Measurements from ENCODE around the gene RASA3.

The RASA3 gene

DNA sequence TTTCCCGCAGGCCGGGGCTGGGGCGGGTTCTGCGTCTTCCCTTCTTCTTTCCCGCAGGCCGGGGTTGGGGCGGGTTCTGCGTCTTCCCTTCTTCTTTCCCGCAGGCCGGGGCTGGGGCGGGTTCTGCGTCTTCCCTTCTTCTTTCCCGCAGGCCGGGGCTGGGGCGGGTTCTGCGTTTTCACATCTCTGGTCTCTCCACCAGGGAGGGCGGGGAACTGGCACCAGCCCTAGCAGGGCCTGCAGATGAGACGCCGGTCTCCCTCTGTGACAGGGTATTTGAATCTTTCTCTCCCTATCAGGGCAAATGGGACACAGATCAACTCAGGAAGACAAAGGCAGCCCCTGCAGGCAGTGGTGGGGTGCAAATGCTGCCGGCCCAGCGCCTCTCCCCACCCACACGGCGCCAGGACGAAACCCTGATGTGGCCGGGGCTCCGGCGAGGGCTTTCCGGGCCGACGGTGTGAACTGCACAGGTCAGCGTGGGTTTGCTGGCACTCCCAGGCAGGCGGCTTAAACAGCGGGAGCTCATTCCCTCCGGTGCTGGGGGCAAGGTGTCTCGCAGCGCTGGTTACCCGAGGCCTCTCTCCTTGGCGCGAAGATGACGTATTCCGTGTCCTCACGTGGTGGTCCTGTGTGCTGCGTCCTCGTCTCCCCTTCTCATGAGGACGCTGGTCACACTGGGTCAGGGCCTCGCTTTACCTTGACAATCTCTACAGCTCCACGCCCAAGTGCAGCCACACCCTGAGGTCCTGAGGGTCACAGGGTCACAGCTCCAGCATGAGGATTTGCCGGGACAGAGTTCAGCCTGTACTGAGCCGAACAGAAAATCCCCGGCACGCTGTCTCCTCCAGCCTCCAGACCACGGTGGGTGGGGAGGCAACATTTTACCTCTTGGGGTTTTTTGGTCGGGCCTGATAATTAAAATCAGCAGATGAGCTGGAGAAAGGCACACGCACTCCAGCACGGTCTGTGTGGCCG, 157.8 kb downstream of the RASA3 start:
- DNase-seq = no peak

DNA sequence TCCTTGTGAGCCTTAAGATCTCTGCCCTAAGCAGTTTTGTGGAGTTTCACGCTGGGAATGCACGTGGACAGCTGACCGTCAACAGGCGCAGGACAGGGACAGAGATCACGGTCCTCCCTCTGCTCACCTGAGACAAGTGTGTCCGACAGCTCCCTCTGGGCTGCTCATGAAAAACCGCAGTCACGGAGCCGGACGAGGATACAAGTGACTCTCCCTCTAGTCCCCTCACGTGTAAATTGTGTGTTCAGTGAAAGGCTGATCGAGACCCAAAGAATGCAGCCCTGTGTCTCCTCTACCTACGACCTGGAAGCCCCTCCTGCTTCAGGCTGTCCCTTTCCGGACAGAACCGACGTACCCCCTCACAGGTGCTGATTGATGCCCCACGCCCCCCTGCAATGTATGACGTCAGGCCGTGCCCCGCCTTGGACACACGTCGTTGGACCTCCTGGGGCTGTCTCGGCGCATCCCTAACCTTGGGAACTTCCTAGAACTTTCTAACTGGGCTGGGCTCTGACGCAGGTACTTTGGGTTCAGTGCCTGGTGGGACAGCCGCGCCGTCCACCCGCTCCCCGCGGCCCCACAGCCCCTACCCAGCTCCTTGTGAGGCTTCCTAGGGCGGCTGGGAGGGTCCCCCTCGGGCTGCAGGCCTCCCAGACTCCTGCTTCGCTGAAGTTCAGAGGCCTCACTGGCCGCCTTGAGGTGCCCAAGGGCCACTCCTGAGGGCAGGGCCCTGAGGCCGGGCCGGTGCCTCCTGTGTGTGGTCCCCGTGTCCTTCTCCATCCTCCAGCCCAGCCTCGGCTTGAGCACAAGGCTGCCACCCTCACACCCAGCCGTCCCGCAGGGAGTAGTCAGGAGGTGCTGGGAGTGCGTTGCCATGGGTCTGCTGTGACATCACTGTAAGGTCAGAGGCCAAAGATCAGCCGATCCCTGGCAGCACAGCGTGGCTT, 158.9 kb downstream of the RASA3 start, which contains the start of gene C13orf46:
Gene C13orf46, minus strand, starts transcription at position 859 of the 947 bp plus-strand sequence. Its CDS starts 79 bp downstream, at position 780.
- no peak for DNase-seq

DNA sequence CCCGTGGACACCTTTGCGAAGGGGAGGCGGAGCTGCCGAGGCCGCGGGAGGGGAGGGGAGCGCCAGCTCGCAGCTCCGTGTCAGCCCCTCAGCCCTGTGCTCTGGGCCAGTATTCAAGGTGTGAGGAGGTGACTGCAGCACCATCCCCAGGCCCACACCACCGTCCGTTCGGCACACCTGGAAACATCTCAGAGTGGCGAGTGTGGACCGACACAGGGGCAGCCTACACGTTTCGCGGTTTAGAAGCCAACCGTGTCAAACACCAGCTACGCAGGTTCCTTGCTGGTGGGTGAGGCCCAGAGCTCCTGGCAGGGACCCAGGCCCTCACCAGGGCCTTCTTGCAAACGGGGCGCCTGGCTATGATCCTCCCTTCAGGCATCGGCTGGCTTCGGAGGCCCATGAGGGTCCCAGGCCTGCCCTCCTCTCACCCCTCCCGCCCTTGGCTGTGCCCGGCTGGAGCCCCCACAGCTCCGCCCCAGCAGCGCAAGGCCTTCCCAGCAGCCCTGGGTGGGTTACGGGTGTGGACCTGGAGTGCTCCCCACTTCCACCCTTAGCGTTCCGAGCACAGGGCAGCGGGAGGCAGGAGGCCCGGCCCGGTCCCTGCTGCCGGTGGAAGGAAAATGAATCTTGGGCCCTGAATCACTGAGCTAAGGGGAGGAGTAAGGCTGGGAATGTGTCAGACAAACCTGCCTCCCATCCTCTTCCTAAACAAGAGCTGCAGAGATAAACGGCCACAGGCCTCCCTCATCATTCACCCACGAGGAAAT, 159.8 kb downstream of the RASA3 start:
- no peak for DNase-seq

DNA sequence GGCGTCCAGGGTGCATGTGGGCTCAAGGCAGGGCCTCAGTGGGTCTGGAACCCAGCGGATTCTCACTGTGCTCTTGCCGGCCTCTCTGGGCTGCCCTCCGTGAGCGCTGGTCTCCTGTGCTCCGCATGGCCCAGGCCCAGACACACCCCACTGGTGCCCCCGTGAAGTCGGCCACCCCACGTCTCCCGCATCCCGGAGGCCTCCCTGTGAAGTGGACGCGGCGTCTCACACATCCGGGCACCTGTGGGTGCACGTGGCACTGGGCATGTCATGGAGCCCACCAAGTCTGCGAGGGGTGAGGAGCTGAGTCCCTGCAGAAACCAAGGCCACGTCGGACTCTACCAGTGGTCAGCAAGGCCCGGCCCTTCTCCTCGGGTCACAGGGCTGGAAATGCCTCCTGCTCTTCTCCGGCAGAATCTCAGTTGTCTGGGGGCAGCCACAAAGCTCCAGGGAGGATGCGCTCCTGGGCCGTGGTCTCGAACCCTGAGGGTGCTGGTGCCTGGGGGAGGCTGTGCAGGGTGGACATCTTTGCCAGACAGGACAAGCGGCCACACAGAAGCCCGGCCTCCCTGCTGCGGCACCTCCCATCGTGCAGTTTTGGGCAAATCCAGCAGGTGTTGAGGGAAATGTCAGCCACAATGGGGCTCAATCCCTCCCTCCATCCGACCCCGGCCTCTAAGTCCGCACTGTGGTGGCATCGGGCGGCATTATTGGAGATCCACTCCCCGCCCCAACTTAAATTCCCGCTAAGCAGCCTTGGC, 160.8 kb downstream of the RASA3 start:
- DNase-seq = no peak

DNA sequence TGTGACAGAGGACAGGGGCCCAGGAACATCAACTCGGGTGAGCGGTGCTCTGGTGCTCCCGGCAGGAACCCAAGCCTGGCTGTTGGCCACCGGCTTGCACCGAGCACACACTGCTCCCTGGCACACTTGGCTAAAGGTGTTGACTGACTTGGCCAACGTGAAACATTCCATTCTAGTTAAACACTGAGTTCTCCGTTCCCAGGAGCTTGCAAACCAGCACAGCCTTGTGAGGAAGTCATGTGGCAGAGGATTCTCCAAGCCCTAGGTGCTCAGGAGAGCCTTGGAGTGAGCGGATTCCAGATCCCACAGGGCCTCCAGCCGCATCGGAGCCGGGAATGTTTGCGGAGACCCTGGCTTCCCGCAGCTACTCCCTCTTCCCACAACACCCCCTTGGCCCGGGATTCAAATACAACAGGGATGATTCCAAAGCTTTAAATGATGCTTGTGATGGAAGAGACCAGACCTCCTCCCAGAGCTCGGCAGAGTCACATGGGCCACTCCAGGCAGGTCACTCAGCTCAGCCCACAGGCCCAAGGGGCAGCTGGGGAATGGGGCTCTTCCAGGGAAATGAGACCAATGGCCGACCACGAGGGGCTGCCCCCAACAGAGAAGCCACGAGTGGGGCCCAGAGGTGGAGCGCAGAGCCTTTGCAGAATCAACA, 161.5 kb downstream of the RASA3 start:
- DNase-seq = no peak

DNA sequence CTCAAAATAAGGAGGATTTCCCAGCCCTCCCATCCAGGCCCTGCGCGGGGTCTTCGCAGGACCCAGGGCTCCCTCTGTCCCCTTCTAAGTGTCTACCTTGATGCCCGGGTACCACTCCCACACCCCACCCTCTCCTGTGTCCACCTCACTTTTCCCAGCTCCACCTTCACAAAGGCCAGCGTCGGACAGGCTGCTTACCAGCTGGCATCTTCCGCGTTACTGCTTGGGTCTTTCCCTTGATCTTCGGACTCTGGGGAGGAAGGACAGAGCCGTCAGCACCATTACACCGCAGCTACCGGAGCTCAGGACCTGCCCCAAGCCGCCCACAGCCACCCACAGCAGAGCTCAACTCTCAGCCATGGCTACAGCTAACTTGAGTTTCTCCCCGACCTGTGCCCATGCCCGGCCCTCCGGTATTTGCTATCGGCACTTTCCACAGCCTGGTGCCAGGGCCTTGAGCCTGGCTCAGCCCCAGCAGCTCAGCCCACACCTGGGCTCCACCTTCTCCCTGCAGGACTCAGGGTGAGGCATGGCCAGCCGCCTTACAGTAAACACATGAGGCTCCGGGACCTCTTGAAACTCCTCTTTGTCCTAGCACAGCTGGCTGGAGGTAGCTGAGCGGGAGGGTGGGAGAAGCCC, 162.3 kb downstream of the RASA3 start:
- DNase-seq = no peak

DNA sequence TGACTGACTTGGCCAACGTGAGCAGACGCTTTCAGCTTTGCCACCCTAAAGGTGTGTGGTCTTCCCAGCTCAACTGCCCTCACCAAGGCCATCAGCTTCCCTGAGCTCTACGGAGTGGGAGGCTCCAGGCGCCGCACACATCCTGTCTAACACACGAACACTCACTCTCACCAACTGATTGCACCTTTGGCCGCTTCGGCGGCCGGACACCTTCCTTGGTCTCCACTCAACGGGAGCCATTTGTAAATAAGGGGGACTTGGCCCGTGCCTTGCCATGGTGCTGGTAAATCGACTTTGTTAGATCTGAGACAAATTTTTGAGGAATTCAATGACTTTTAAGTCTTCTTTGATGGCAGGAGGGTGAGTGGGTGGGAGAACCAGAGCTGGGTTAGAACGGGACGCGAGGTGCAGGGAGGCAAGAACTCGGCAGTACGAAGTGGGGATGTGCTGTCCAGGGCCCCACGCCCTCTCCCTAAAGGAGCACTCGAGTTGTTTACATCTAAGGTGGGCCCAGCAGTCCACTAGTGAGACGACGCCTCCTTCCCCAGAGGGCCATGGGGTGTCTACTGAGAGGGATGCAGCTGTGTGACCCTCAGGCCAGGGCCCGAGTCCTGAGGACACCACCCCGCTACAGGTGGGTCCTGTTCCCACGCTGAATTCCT, 163.0 kb downstream of the RASA3 start:
- DNase-seq = no peak

DNA sequence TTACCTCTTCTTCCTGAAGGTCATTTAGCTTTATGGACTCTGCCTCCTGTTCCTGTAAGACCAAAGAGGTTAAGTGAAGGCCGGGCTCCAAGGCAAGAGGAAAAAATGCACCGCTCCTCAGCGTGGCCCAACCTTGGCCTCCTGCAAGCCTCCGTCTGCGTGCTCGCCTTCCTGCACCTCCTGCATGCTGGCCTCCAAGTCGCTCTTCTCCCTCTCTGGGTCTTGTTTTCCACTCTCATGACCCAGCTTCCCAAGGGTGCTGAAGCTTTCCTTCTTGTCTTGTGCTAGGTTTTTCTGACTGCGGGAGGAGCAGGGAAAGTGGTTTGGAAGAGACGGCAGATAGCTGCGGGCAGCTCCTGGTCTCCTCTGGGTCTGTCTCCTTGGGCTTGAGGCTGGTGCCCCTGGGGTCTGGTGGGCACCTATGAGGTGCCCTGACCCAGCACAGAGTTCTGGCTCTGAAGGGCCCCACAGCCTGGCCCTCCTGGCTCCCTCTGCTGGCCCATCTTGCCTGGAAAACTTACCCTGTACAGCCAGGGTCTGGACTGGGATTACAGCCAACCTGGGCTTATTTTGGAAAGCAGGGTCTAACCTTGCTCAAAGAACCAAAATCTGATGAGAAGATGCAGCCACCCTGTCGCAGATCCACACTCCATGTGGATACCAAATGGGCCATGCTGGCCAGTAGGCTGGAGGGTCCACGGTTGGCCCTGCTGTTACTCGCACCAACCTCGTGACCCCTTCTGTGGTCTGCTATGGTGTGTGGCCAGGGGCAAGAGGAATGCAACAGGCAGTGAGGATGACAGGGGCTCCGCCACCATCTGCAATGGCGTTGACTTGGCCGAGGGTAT, 163.7 kb downstream of the RASA3 start:
- no peak for DNase-seq

DNA sequence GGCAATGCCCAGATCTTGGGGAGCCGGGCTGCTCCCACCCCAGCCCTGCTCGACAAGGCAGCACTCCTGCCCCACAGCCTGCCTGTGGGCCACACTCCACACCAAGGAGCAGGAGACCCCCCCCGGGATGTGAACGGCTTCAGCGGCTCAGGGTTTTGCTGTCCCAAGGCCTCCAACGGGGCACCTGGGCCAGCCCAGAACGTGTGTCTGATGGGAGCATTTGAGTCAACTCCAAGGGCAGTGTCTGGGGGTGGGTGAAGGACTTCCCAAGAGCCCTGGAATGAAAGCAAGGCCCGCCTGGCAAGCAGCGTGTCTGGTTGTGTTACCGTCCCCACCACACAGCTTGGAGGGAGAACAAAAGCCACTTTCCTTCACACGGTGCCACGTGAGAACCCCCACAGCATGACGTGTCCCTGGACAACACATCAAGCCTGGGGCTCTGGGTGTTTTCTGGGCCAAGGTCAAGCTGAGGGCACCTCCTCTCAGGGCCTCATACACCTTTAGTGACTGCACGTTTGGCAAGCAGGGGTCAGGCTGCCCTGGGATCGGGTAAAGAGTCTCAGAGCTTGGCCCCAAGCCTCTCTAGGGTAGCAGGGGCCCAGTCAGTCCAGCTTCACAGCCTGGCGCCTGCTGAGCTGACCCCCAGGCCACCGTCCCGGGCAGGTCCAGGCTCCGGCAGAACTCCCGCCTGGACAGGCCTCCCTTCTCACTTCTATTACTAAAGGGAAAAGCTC, 164.5 kb downstream of the RASA3 start:
- DNase-seq = no peak

DNA sequence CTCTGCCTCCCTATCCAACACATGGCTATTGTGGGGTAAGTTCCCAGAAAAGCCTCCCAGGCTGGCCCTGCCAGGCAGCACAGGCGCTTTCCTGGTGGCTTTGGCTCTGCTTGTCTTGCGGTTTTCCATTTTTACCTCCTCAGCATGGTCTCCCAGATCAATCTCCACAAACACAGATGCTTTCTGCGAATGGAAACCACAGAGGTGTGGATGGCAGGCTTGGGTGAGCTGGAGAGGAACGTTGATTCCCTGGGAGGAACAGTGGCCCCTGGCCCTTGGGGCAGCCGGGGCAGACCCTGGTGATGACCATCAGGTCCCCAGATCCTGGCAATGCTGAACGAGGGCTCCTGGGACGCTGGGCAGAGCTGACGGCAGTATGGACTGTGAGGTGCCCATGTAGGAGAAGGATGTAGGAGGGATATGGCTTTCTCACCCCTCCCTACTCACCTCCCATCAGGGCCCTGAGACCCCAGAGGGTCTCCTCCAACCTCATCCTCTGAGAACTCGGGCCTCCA, 165.2 kb downstream of the RASA3 start:
- no peak for DNase-seq

DNA sequence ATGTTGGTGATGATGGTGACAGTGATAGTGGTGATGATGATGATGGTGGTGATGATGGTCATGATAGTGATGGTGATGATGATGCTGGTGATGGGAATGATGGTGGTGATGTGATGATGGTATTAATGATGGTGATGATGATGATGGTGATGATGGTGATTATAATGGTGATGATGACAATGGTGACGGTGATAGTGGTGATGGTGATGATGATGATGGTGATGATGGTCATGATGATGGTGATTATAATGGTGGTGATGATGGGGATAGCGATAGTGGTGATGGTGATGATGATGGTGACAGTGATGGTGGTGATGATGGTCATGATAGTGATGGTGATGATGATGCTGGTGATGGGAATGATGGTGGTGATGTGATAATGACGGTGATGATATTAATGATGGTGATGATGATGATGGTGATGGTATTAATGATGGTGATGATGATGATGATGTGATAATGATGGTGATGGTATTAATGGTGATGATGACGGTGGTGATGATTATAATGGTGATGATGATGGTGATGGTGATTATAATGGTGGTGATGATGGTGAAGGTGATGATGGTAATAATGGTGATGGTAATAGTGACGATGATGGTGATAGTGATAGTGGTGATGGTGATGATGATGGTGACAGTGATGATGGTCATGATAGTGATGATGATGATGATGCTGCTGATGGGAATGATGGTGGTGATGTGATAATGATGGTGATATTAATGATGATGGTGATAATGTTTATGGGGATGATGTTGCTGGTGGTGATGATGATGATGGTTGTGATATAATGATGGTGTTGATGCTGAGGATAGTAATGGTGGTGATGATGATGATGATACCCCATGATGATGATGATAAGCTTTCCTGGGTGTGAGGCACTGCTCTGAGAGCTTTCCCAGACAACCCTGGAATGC, 166.2 kb downstream of the RASA3 start:
- no peak for DNase-seq

DNA sequence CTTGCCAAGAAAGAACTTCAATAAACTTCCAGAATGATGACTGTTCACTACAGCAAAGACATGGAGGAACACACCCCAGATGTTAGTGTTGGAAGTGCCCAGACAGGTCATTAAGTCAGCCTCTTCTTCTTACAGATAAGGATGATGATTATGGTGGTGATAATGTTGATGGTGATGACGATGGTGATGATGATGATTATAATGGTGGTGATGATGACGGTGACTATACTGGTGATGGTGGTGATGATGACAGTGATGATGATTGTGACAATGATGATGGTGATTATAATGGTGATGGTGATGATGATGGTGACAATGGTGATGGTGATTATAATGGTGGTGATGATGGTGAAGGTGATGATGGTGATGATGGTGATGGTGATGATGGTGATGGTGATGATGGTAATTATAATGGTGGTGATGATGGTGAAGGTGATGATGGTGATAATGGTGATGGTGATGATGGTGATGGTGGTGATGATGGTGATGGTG, 167.0 kb downstream of the RASA3 start:
- no peak for DNase-seq

DNA sequence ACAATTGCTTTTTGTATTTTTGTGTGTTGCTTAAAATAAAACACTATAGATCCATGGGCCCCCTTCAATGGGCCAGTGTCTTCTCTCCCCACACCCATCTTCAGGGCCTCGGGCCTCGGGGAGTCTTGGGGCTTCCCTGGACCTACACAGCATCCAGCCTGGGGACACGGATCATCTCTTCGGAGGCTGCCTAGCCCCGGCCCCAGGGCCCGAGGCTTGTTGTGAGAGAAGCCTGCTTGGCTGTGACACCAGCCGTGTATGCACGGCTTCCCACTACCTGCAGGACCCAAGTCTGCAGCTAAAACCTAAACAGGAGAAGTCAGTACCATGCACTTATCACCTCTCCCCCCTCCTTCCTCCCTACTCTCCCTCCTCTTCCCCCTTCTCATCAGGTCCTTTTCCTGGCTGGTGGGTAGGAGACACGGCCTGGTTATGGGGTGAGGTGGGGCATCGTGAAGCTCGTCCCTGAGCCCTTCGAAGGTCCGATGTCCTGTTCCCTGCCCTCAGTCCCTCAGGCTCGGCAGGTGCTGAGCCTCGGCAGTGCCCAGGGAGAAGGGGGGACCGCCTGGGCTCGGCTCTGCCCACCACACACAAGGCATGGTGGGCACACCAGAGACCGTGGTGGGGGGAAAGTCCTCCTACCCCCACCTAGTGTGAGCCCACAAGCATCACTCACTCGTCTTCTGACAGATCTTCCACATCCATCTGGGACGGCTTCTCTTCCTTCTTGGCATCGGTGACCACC, 168.0 kb downstream of the RASA3 start:
- no peak for DNase-seq

DNA sequence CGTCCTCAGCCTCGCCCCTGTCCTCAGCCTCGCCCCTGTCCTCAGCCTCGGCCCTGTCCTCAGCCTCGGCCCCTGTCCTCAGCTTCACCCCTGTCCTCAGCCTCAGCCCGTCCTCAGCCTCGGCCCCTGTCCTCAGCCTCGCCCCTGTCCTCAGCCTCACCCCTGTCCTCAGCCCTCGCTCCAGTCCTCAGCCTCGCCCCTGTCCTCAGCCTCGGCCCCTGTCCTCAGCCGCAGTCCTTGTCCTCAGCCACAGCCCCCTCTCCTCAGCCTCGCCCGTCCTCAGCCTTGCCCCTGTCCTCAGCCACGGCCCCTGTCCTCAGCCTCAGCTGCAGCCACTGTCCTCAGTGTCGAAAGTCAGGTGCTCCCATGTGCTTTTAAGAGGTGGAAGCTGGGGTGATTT, 169.0 kb downstream of the RASA3 start:
- no peak for DNase-seq

DNA sequence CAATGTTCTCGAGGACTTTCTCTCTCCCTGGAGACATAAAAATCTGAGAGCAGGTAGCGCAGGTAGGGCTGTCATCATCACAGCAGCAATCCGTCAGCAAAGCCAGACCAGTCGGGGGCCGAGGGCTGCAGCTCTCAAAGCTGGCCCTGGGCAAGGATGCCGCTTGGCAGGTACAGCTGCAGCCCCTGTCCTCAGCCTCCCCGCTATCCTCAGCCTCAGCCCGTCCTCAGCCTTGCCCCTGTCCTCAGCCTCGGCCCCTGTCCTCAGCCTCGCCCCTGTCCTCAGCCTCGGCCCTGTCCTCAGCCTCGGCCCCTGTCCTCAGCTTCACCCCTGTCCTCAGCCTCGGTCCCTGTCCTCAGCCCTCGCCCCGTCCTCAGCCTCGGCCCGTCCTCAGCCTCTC, 169.4 kb downstream of the RASA3 start:
- no peak for DNase-seq

DNA sequence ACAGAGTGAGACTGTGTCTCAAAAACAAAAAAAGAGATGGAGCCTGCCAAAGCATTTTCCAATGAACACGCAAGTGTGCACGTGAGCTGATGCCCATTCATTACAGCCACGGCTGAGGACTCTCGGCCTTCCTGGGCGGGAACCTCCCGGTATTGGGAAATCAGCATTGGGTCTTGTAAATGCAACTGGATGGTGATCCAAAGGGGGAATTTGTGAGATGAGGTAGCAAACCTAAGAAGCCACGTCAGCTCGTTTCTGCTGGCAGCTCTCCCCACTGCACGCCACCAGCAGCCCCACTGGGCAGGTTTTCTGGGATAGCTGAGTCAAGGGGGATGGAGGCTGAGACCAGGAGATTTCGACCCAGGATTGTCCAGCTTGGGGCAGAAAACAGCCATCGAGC, 170.0 kb downstream of the RASA3 start:
- no peak for DNase-seq
